GM19328 (cell line): Measurements from ENCODE around the gene PALM3.
"Not testable (repeated sequence)": the region's sequence is repeated elsewhere in the genome, so short reads cannot be mapped to it uniquely, and the experiment has no call there.

Experiments
- ATAC-seq: cut with Tn5 transposase; IDR thresholded peaks from one replicate; pipeline ENCODE4 v1.9.1; 2021; ENCODE audit warnings: mild to moderate bottlenecking, moderate library complexity; ENCODE audit not compliant: unreplicated experiment

Gene PALM3

GRCh38 chr19:14033946-14034345 is 27.9 kb downstream of the PALM3 start:
- ATAC-seq, result no peak

- no peak for ATAC-seq
Observed at GRCh38 chr19:14031719-14032480, 30.0 kb downstream of the PALM3 start, which contains the start of gene IL27RA. Gene IL27RA (plus strand): TSS chr19:14031762. CDS start chr19:14031873, 111 bp downstream.

- no peak for ATAC-seq
Observed at GRCh38 chr19:14030997-14031718, 30.7 kb downstream of the PALM3 start.

DNA sequence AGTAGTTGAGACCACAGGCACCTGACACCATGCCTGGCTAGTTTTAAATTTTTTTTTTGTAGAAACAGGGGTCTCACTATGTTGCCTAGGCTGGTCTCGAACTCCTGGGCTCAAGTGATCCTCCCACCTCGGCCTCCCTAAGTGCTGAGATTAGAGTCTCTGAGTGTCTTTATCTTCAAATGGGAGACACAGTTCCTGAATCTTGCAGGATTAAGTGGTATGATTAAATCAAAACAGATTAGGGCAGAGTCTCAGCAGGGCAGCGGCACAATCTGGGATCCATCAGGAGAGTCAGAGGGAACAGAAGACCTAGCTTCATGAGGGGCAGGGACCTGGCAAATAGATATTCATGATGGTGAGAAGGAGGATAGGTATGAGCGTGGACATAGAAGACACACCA is 33.0 kb downstream of the PALM3 start:
- no peak for ATAC-seq

DNA sequence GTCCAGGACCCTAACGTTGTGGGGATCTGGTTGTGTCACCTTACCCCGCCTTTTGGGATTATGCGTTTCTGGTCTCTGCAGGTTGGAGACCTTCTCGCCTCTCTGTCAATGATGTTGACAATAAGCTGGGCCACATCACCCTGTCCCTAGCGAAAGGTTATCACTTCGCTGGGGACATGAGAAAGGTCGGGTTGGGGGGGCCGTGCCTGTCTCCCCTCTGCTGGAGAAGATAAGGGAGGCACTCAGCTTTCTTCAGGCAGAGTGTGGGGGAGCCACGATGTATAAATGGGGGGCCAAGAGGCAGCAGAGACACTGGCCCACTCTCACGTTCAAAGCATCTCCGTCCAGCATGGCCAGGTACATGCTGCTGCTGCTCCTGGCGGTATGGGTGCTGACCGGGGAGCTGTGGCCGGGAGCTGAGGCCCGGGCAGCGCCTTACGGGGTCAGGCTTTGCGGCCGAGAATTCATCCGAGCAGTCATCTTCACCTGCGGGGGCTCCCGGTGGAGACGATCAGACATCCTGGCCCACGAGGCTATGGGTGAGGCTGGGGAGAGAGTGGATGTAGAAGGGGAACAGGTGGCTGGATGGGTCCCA is 33.9 kb downstream of the PALM3 start, which contains the start of gene RLN3:
Gene RLN3 (plus strand): TSS at position 293 of the 595 bp plus-strand sequence. CDS start 57 bp downstream, at position 350.
- no peak for ATAC-seq

GRCh38 chr19:14026652-14027192 is 35.2 kb downstream of the PALM3 start:
- ATAC-seq, result not testable (repeated sequence)

DNA sequence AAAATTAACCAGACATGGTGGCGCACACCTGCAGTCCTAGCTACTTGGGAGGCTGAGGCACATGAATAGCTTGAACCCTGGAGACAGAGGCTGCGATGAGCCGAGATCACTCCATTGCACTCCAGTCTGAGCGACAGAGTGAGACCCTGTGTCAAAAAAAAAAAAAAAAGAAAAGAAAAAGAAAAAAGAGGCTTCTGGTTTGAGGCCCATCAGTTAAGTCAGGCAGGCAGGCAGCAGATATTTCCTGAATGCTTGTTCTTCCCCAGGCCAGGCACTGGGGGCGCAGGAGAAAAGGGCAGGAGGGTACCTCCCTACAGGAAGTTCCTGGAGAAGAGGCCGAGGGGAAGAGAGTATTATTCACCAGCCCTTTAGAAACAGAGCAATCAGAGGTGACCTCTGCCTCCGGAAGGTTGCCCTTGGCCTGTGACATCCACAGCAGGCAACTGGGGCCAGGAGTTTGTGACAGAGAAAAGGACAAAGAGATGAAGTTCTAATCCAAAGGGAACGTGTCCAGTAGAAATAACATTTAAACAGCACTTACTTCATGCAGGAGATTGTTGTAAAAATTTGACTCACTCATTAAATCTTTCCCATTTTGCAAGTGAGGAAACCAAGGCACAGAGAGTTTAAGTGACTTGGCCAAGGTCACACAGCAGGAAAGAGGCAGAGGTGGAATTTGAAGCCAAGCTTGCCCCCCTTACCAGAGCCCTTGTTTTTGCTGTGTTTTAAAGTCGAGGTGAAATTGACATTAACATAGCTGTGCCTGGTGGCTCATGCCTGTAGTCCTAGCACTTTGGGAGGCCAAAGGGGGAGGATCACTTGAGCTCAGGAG is 38.3 kb downstream of the PALM3 start:
- ATAC-seq, result no peak

DNA sequence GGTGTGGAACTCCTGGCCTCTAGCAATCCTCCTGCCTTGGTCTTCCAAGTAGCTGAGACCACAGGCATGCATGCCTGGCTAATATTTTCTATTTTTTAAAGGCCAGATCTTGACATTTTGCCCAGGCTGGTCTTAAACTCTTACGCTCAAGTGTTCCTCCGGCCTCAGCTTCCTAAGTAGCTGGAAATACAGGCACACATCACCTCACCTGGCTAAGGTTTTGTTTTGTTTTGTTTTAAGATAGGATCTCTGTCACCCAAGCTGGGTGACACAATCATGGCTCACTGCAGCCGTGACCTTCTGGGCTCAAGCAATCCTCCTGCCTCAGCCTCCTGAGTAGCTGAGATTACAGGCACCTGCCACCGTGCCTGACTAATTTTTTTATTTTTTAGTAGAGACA is 39.4 kb downstream of the PALM3 start:
- no peak for ATAC-seq

DNA sequence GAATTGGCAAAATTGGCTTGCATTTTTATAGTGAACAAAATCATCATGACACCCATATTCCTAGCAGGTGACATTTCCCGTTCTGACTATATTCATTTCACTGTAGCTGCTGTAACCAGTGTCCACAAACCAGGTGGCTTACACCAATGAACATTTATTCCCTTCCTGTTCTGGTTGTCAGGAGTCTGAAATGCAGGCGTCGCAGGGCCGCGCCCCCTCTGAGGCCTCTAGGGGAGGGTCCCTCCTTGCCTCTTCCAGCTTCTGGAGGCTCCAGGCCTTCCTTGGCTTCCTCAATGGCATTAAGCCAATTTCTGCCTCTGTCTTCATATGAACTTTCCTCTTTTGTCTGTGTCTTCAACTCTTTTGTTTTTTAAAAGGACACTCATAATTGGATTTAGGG is 40.4 kb downstream of the PALM3 start:
- no peak for ATAC-seq

DNA sequence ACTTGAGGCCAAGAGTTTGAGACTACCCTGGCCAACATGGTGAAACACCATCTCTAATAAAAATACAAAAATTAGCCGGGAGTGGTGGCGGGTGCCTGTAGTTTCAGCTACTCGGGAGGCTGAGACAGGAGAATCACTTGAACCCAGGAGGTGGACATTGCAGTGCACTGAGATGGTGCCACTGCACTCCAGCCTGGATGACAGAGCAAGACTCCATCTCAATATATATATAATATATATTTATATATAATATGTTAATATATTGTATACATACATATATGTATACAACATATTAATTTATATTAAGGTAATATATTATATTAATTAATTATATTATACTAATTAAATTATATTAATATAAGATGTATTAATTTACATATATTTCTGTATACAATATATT is 42.1 kb downstream of the PALM3 start:
- ATAC-seq, result not testable (repeated sequence)

DNA sequence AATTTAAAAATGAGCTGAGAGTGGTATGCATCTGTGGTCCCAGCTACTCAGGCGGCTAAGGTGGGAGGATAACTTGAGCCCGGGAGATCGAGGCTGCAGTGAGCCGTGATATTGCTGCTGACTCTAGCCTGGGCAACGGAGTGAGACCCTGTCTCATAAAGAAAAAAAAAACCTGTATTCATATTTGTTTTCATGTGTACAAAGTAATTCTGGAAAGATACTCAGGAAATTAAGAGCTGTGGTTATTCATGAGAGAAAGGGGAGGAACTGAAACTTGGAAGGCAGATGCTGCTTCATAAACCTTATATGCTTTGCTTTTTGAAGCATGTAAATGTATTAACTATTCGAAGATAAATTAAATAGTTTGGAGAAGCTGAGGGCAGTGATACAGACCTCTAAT is 42.8 kb downstream of the PALM3 start:
- ATAC-seq, result no peak

GRCh38 chr19:14015524-14016035 is 46.3 kb downstream of the PALM3 start:
- peak; percentile 64 for ATAC-seq

- no peak for ATAC-seq
Observed at GRCh38 chr19:14012378-14012915, 49.4 kb downstream of the PALM3 start.

DNA sequence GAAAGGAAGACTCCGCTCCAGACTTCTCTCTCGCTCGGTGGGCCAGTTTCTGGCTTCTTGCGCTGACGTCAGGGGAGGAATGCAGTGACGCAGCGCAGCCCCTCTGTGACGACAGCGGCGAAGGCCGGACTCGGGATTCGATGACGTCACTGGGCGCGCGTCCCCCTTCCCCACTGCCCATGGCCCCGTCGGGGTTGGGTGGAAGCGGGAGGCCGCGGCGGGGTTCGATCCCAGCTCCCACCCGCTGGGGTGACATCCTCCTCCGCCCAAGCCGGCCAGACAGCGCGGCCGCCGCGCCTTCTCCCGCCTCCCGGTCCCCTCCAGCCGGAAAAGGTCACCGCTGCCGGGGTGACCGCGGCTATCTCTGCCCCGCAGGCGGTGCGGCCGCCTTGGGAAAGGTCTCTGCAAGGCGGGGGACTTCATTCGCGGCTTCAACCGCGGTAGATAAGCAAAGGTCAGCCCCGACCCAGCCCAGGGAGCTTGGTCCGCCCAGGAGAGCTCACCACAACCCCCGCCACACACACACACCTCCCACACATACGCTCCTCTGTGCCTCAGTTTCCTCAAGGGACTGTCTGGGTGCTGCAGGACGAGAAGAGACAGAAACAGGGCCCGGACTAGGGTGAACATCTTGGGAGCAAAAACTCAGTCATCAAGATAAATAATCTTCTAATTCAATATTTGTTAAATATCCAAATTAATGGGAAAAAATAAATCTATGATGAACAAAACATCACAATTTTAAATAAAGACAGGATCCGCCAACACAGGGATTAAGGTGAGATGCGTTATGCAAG is 54.9 kb downstream of the PALM3 start:
- ATAC-seq, result peak; percentile 35

DNA sequence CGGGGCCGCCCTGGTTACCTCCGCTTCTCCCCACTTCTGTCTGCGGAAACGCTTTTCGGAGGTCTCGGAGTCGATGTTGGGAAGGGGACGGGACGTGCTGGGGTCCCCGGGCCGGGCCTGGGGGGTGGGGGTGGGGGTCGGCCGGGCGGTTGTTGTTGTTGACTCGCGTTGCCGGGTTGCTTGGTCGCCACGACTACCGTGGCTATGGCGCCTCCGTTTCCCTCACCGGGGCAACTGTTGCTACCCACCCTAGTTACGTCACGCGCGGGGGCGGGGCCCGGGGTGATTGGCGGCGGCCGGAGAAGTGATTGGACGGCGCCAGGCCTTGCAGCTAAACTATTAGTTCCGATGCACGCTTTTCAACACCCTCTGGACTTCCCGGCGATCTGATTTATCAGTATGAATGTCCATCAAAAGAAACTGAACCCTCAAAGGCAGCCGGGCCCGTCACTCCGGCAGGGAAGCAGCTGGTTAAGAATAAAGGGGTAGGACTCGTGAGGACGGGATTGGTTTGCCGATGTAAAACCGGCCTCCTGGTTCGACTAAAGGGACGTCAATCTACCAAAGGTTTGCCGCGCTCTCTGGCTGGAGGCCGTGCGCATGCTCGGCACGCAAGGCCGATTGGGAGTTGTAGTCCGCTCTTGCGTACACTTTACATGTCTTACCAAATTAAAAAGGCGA is 55.7 kb downstream of the PALM3 start, which contains the start of gene RFX1:
Gene RFX1 (minus strand): TSS at position 236 of the 681 bp plus-strand sequence. CDS start 12,477 bp downstream, outside the sequence.
- ATAC-seq, result peak; percentile 62

GRCh38 chr19:14005349-14006084 is 56.4 kb downstream of the PALM3 start:
- peak; percentile 30 for ATAC-seq

DNA sequence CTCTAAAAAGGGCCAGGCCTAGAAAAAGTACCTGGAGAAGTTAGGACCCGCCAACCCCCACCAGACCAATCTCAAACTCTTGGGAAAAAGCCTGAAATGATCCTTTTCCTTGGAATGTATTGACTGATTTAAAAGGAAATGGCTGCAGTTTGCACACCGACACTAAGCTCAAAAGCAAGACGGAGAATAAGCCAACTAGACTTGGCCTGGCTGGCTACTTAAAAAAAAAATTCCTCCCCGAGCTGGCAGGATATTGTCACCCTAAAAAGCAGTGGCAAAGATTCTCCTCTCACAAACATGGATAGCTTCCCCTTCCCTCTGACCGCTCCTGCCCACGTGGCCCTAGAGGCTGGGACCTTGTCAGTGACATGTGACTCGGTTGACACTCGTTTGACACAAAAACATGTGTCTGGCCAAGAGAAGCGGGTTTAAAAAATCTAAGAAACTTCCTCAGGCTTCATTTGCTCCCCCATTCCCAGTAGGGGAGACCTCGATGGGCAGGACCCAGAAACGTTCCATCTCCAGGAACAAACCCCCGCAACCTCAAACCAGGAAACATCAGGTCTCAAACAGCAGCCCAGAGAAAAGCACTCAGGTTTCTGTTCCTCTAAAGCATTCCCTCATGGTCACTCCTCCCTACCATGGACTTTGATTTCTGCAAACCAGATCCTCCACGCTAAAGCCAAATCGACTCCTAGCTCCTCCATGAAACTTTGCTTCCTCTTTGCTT is 57.1 kb downstream of the PALM3 start:
- no peak for ATAC-seq
